Transverse colon (tissue), 3 donors: ENCODE results near the gene PKIG.

Source experiments
- CTCF ChIP-seq, 5 experiments: fragments of 200-600 bp in 3 of 5; fragments of 450-650 bp in 2 of 5; sonication (generic) in 3 of 5; IDR thresholded peaks; 1 replicate in 2 of 5; 2 replicates in 3 of 5; pipeline ENCODE4 v1.5.1; 2016 to 2017; ENCODE audit warnings: antibody characterized with exemption in 5 of 5, inconsistent platforms in 3 of 5, mild to moderate bottlenecking in 2 of 5, moderate library complexity in 1 of 5
- POLR2A ChIP-seq: fragments of 450-650 bp; IDR thresholded peaks from one replicate; pipeline ENCODE4 v1.6.1; 2016; ENCODE audit warnings: antibody characterized with exemption, mild to moderate bottlenecking, moderate library complexity

GRCh38 chr20:44601236-44601671 lies 18.9 kb downstream of the PKIG start:
- no peak for TF ChIP-seq CTCF (IDR thresholded peaks at IDR 0.05)
- TF ChIP-seq POLR2A, result no peak
